Panc1 (cell line): Measurements from ENCODE around the gene CACNA1B.

Source experiments
- CTCF ChIP-seq: fragments of 450-650 bp; IDR thresholded peaks from 2 replicates; pipeline ENCODE4 v1.5.1; 2017; ENCODE audit warnings: mild to moderate bottlenecking
- POLR2AphosphoS5 ChIP-seq: IDR thresholded peaks from 2 replicates; pipeline ENCODE4 v1.6.1; 2012; ENCODE audit warnings: mild to moderate bottlenecking, low read depth, low read length, moderate library complexity

DNA sequence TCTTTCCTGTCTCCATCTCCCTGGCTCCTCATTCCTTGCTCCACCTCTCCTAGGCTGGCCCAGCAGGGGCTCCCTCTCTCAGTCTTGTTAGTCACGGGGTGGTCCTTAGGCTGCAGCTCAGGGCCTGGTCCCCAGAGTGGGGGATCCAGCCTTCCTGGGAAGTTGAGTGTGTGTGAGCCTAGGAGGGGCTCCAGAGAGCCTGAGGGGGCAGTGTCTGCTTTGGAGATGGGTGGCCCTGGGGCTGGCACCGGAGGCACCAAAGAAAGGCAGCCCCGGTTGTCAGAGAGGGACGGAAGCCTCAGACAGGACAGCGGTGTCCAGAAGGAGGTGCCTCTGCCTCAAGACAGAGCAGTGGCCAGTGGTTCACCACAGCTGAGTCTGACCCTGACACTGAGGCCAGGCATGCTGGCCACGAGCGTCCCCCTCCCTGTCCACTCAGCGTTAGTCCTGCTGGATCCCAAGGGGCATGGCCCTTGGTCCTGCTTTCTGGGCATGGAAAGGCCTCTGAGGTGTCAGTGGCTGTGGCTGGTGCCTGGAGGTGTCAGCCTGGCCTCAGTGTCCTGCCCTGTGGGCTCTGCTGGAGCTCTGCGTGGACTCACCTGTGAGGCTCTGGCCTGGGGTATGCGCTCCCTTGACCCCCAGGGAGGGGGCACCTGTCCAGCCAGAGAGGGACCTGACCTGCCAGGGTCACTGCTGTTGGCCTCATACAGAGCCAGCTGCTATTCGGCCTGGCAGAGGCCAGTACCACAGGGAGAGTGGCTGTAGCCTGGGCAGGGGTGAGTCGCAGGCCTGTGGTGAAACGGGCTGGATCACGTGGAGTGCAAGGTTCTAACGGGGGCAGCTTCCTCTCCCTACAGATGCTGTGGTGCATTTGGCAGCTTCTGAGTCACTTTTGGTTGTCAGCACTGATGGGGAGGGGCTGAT, 130.6 kb downstream of the CACNA1B start:
- TF ChIP-seq CTCF = no peak
- TF ChIP-seq POLR2AphosphoS5 = no peak
